Measurements from ENCODE around the gene GPN3.

- TF ChIP-seq POLR2A (IDR thresholded peaks at IDR 0.05), result no peak
- TF ChIP-seq, protein P1, sequence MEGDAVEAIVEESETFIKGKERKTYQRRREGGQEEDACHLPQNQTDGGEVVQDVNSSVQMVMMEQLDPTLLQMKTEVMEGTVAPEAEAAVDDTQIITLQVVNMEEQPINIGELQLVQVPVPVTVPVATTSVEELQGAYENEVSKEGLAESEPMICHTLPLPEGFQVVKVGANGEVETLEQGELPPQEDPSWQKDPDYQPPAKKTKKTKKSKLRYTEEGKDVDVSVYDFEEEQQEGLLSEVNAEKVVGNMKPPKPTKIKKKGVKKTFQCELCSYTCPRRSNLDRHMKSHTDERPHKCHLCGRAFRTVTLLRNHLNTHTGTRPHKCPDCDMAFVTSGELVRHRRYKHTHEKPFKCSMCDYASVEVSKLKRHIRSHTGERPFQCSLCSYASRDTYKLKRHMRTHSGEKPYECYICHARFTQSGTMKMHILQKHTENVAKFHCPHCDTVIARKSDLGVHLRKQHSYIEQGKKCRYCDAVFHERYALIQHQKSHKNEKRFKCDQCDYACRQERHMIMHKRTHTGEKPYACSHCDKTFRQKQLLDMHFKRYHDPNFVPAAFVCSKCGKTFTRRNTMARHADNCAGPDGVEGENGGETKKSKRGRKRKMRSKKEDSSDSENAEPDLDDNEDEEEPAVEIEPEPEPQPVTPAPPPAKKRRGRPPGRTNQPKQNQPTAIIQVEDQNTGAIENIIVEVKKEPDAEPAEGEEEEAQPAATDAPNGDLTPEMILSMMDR (IDR thresholded peaks at IDR 0.05), result no peak
Measured at GRCh38 chr12:110424237-110424636, 43.8 kb downstream of the GPN3 start.
